Stimulated activated CD8-positive, alpha-beta memory T cell treated with anti-CD3 and anti-CD28 coated beads, Interleukin-4, amount 100 ng/mL, for 48 hours (primary cell): ENCODE measurements around the gene LEFTY2.
"Not testable (repeated sequence)": the region's sequence is repeated elsewhere in the genome, so short reads cannot be mapped to it uniquely, and the experiment has no call there.

Experiments used
- DNase-seq: peaks from one replicate; pipeline ENCODE4 v3.0.0-alpha.2; 2020

The LEFTY2 gene

DNA sequence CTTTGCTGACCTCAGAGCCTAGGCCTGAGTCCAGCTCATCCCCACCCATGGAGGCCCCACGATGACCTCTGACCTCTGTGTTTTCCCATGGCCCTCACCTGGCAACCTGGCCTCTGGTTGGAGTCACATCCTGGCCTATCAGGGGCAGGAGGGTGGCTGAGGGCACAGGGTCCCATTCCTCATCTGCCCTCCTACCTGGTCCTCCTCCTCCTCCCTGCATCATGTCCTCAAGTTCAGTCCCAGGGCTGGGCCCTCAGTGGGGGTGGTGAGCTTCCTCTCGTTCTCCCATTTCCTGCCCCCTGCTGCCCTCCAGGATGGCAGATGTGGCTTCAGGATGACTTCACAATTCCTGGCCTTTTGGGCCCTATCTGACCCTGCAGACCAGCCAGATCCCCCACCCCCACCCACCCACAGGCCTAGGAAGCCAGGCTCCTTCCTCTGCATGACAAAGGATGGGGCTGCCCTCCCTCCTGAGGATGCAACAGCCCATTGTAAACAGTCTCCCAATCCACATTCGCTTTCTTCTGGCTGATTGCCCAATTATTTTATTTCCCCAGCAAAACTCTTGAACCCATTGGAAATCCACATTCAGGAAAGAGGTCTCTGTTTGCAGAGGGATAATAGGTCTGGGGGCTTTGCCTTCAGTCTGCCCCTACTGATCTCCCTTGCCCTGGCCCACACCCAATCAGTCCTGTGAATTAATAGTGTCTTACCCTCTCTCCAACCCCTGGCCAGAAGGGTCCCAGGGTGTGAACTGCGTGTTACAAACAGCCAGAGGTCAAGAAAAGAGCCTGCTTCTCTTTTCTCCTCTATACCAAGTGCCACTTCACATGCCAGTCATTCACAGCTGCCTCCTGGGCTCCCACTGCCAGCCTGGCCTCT is 41.7 kb downstream of the LEFTY2 start:
- DNase-seq = no peak

DNA sequence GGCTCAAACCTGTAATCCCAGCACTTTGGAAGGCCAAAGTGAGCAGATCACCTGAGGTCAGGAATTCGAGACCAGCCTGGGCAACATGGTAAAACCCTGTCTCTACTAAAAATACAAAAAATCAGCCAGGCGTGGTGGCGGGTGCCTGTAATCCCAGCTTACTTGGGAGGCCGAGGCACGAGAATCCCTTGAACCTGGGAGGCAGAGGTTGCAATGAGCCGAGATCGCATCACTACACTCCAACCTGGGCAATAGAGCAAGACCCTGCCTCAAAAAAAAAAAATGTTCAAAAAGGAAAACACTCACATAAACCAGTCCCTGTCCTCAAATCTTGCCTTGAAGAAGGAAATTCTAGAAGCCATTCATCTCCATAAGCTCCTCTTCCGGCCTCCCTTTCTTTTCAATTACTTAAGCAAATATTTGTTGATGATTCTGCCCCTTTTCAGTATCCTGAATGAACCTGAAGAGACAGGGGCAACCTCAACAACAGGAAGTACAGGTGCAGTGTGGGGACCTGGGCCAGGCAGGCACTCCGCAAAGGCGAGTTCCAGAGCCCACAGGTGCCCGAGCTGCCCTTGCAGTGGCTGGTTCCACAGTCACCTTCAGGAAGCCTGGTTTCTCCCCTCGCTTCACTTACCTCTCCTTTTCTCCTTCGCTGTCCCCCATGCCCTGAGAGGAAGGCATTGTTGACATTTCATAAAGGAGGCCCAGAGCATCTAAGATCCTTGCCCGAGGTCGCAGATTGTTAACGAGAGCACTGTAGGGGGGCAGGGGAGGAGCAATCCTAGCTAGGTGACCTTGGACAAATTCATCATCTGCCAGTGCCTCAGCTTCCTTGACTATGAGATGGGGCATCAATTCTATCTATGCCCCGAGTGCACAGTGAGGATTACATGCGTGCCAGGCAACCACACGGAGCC is 43.2 kb downstream of the LEFTY2 start:
- DNase-seq = peak; percentile 43

DNA sequence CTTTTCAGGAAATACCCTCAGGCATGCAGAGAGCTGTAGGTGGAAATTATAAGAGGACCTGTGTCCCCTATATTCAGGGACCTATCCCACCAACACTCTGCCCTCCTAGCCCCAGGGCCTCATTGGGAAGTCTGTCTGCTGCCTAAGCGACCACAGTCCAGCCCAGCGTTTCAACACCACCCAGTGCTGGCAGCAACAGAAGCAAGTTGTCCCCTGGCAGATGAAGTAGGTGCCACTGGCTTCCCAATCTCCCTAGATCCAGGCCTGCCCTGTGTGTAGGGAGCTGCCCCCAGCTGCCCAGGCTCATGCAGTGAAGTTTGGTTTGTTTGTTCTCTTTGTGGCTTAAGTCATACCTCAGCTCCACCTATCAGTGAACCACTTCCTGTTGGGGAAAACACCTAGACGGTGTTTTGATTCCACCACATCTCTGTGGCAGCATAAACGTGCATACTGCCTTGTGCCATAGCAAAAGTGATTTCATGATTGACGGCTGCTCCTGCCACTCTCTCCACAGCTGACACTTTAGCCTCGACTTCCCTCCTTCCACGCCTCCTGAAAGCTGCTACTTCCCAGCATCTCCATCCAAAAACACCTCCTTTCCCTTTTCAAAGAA is 44.0 kb downstream of the LEFTY2 start:
- DNase-seq = peak; percentile 68

DNA sequence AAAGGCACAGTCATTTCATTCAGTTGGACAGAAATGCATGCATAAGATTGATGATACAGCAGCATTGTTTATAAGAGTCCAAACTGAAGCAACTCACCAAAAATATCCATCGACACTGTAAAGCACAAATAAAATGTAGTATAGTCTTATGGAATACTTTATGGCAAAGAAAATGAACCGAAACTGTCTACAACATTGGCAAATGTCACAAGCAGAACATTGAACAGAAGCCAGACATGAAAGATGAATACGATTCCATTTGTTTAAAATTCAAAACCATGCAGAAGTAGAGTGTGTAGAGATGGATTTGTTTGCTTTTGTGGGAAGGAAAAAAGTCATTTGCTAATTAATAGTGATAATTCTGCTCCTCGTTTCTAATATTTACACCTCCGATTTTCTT is 44.5 kb downstream of the LEFTY2 start:
- no peak for DNase-seq

DNA sequence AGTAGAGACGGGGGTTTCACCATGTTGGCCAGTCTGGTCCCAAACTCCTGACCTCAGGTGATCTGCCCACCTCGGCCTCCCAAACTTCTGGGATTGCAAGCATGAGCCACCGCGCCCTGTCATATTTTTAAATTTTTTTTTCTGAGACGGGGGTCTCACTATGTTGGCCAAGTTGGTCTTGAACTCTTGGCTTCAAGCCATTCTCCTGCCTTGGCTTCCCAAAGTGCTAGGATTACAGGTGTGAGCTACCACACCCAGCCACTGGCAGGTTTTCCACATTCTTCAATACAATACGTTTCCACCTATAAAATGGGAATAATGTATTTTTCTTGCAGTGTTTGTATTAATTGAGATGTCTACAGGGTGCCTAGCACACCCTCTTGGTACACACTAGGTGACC is 48.7 kb downstream of the LEFTY2 start:
- no peak for DNase-seq

DNA sequence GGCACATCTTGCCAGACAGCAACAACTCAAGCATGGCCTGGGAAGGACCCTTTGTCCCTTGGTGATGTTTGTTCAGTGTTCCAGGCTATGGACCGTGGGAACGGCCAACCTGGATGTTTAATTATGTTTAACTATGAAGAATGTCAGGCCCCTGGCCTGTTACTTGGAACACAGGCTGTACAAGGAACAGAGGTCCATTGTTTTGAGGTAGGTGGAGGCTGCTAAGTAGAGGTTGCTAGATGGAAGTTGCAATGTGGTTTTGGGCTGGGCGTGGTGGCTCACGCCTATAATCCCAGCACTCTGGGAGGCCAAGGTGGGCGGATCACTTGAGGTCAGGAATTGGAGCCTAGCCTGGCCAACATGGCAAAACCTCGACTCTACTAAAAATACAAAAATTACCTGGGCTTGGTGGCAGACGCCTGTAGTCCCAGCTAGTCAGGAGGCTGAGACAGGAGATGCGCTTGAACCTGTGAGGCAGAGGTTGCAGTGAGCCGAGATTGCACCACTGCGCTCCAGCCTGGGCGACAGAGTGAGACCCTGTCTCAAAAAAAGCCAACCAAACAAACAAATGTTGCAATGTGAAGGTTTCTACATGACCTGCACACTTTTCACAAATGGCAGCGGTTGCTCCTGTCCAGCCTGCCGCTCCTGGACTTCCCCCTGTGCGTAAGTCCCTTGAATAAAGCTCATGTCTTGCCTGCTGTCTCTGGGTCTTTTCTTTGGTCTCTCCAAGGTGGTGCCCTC is 49.6 kb downstream of the LEFTY2 start:
- no peak for DNase-seq

DNA sequence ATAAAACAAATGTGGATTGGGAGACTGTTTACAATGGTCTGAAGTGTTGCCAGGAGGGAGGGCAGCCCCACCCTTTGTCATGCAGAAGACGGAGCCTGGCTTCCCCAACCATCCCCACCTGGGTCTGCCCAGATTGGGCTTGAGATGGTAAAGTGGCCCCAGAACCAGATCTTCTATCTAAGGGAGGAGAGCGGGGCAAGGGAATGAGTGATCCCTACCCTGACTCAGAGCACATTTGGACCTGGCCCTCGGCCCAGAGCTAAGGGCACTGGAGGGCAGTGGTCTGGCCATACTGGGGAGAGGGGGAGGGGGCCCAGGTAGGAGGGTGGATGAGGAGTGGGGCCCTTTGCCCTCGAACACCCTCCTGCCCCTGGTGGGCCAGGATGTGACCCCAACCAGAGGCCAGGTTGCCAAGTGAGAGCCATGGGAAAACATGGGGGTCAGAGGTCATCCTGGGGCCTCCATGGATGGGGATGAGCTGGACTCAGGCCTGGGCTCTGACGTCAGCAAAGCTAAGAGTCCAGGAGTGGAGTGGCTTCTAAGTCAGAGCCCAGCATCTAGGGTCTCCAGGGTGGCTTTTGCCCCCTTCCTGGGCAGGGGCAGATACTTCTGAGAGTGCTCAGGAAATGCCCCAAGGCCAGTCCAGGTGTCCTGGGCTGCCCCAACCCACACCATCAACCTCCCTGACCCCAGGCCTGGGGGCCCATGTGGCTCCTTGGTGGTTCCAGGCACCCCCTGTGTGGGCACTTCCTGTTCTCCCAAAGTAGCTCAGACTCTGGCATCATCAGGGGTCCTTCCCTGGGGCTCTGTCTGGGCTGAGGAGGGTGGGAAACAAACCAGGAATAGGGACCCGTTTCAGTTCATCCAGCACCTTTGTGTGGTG is 50.4 kb downstream of the LEFTY2 start:
- no peak for DNase-seq

DNA sequence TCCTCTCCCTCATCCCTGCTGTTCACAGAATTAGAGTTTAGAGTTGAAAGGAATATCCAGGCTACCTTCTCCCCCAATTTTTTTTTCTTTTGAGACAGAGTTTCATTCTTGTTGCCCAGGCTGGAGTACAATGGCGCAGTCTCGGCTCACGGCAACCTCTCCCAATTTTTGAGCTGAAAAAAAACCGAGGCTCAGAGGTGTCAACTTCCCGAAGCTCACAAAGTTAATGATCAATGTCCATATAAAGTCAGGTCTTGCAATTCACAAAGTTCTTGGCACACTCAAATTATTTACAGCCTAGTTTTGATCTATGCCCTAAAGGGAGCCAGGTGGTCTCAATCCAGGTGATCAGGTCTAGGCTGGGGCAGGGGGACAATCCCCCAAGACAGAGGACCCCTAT is 51.3 kb downstream of the LEFTY2 start:
- DNase-seq = no peak

DNA sequence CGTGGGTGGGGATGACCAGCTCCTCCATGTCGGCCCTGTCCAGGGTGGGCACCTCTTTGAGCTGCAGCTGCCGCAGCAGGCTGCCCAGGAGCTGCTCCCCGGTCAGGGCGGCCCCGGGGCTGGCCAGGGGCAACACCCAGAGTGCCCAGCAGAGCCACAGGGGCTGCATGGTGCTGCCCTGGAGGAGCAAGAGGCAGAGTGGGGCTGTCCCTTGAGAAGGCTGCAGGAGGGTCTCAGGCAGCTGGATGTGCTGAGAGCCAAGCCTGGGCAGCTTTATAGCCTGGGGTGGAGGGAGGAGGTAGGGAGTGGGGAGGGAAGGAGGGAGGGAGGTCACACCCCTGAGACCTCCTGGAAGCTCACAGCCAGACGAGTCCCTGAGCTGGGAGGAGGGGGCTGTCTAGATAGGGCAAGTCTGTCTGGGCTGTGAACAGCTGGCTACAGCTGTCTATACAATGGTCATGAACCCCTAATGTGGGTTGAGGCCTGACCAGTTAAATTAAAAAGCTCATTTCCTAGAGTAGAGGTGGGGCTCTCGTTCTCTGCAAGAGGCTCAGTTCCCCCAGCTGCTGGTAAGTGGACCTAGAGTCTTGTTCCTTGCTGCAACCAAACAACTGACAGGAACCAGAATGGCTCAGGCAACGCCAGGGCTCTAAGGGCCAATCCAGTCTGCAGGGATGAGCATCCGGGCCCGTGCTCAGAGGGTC is 52.0 kb downstream of the LEFTY2 start, which contains the start of gene LEFTY1:
Gene LEFTY1 (minus strand): TSS at position 249 of the 704 bp plus-strand sequence. CDS start 80 bp downstream, at position 169.
- DNase-seq = no peak

DNA sequence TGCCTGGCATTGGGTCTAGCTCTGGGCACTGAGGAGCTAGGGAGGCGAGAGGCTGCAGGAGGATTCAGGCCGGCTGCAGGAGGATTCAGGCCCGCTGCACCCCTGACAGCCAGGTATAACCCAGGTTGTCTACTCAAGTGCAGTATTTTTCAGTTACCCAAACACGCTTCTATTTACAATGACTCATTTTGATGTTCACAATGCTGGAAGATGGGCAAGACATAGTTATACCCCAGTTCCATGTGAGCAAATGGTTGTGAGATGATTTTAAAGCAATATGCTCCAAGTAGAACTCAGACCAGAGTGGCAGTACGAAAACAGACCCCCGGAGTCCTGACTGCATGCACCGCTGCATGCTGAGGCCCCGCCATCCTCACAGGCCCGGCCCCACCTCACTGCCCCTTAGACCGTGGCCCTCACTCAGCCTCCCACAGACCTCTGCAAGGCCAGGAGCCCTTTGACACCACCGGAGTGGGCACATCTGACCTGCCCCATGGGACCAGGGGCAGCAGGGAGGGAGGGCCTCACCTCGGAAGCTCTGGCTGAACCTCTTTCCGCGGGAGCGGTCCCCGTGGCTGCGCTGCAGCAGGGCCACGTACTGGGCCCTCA is 52.6 kb downstream of the LEFTY2 start:
- DNase-seq = no peak

DNA sequence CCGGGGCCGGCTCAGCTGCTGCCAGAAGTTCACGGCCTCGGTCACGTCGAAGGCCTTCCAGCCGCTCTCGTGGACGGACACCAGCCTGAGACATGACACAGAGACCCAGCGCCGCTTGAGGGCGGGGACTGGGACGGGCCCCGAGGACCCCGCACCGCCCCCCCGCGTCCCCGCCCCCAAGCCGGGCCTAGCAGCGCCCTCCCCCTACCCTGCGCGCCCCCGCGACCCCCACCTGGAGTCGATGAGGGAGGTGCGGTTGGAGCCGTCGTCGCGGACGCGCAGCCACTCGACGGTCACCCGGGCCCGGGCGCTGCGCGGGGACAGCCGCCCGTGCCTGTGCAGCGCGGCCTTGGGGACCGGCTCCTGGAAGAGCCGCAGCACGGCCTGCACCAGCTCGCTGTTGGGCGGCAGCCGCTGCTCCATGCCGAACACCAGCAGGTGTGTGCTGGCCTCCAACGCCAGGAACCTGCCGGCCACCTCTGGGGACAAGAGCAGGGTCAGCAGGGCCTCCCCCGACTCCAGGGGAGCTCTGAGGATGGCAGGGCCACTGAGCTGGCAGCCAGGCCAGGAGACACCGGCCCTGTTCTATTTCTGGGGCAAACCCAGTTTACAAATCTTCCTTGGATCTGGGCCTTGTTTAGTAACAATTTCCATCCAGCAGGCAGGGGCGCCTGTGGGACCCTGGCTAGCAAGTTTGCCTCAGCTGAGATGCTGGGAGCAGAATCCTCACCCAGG is 53.3 kb downstream of the LEFTY2 start:
- not testable (repeated sequence) for DNase-seq

DNA sequence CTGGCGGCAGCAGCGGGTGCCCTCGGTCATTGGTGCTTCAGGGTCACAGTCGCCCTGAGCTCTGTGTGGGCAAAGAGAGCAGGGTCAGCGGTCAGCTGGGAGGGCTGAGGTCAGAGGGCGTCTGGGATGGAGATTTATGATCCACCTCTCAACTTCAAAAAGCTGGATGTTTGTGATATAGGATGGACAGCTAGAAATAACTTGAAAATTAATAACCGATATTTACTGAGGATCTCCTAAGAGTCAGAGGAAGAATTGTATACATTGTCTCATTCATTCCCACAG is 54.0 kb downstream of the LEFTY2 start:
- no peak for DNase-seq
